Uterus (tissue), 4 donors: ENCODE results near the gene PELI2. TPM values are rescaled to one million over a fixed set of nuclear protein-coding genes. Genes with fewer than 3 reads are reported as not detected.
A peak's percentile ranks its signal among the peaks of the same experiment; 100 is the strongest.

ENCODE experiments used
- DNase-seq, 2 donors: peaks; one replicate each; pipeline ENCODE4 v3.0.0-alpha.2; 2019 to 2020
- H3K27ac ChIP-seq, 2 donors: fragments of 200-600 bp; sonication (generic); 1 replicate in 1 of 2; 2 replicates in 1 of 2; pipeline ENCODE4 v1.5.1; 2016 to 2018
- H3K27me3 ChIP-seq, 2 donors: fragments of 200-600 bp; sonication (generic); one replicate each; pipeline ENCODE4 v1.5.1; 2018 to 2019; ENCODE audit warnings: control low read depth in 1 of 2
- H3K36me3 ChIP-seq, 2 donors: fragments of 200-600 bp; sonication (generic); one replicate each; pipeline ENCODE4 v1.5.1; 2019; ENCODE audit warnings: control low read depth in 1 of 2
- H3K4me1 ChIP-seq, 2 donors: fragments of 200-600 bp; sonication (generic); one replicate each; pipeline ENCODE4 v1.5.1; 2018 to 2019; ENCODE audit warnings: control low read depth in 1 of 2
- H3K4me3 ChIP-seq, 2 donors: fragments of 200-600 bp; sonication (generic); 1 replicate in 1 of 2; 2 replicates in 1 of 2; pipeline ENCODE4 v1.5.1; 2018 to 2019; ENCODE audit warnings: mild to moderate bottlenecking in 1 of 2
- H3K9me3 ChIP-seq, 2 donors: fragments of 200-600 bp; sonication (generic); one replicate each; pipeline ENCODE4 v1.5.1; 2019; ENCODE audit warnings: control low read depth in 1 of 2
- POLR2A ChIP-seq, 2 donors: fragments of 450-650 bp; IDR thresholded peaks; one replicate each; pipeline ENCODE4 v1.6.1; 2016; ENCODE audit warnings: antibody characterized with exemption in 2 of 2, mild to moderate bottlenecking in 1 of 2, moderate library complexity in 1 of 2
- intact Hi-C: fragments of 100-400 bp; cut with DNase I; formaldehyde crosslinking; loops from one replicate; pipeline ENCODE4 v1.15.1; 2023; ENCODE audit warnings: low total_unique reads
- total RNA-seq, 4 donors: library from RNA; depleted of rRNA in 3 of 4; stranded (reverse); fragments of >200 nt in 3 of 4; gene quantifications; one replicate each; pipeline versions ENCODE4 v1.1.0 to v1.2.4, GENCODE V29; 2014 to 2023
- TF ChIP-seq, protein P1 (sequence below), 4 experiments: fragments of 200-600 bp in 2 of 4; fragments of 450-650 bp in 2 of 4; sonication (generic) in 2 of 4; IDR thresholded peaks; one replicate each; pipeline ENCODE4 v1.5.1; 2016 to 2019; ENCODE audit warnings: antibody characterized with exemption in 4 of 4, mild to moderate bottlenecking in 2 of 4, moderate library complexity in 1 of 4
- donor health status: DM: yes; HTN: yes; CAD: no.

PELI2 gene
- total RNA-seq, 4 donors from 2014 or later, result 15.6 to 24.3 (median 17.0) TPM

DNA sequence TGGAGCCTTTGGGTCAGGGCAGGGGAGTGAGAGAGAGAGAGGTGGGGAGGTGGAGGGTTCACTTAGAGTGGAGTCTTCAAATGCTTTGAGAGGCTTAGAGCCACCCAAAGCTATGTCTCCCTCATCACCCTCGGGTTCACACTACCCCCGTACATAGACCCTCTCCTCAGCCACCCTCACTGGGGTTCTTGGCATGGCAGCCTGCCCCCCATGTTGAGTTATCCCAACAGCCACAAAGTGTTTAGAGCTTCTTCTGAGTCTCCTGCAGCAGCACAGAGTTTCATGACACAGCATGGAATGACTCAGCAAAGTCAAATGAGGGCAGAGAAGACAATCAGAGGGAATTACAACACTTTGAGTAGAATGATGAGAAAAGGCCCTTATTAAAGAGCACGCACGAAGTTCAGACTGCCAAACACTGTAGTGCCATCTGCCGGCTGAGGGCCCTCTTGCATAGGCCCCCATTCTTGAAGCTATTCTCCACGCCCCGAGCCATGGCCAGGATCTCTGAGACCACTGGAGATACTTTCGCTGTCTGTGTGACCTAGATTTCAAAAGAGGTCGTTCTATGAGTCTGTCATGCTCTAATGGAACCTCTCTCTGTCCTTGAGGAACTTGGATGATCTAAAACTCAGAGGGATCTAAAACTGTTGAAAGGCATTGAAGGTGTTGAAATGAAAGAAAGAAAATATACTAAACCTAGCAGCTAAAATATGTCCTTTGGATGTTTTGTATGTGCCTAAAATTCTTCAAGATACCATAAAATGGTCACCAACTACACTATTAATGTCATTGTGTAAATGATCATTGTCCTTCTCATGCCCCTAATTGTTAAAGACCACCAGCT lies 221.9 kb downstream of the PELI2 start:
- TF ChIP-seq, protein P1, sequence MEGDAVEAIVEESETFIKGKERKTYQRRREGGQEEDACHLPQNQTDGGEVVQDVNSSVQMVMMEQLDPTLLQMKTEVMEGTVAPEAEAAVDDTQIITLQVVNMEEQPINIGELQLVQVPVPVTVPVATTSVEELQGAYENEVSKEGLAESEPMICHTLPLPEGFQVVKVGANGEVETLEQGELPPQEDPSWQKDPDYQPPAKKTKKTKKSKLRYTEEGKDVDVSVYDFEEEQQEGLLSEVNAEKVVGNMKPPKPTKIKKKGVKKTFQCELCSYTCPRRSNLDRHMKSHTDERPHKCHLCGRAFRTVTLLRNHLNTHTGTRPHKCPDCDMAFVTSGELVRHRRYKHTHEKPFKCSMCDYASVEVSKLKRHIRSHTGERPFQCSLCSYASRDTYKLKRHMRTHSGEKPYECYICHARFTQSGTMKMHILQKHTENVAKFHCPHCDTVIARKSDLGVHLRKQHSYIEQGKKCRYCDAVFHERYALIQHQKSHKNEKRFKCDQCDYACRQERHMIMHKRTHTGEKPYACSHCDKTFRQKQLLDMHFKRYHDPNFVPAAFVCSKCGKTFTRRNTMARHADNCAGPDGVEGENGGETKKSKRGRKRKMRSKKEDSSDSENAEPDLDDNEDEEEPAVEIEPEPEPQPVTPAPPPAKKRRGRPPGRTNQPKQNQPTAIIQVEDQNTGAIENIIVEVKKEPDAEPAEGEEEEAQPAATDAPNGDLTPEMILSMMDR (IDR thresholded peaks at IDR 0.05), result peak; percentile 61 to 80 (median 66)
- TF ChIP-seq POLR2A (IDR thresholded peaks at IDR 0.05), result no peak
- peak overlapping the region in 1 of 2 donors; percentile 15 for H3K27ac ChIP-seq
- intact Hi-C loops, result no loop called here
- H3K36me3 ChIP-seq, result no peaks in the 10 kb centered on the region
- H3K4me3 ChIP-seq, result no peak overlapping the region
- H3K4me1 ChIP-seq, result peaks cover 6 to 7% of the 10 kb centered on the region in 2 donors
- peak; percentile 69 to 73 for DNase-seq
- H3K9me3 ChIP-seq, result no peaks in the 10 kb centered on the region
- no peaks in the 10 kb centered on the region for H3K27me3 ChIP-seq

DNA sequence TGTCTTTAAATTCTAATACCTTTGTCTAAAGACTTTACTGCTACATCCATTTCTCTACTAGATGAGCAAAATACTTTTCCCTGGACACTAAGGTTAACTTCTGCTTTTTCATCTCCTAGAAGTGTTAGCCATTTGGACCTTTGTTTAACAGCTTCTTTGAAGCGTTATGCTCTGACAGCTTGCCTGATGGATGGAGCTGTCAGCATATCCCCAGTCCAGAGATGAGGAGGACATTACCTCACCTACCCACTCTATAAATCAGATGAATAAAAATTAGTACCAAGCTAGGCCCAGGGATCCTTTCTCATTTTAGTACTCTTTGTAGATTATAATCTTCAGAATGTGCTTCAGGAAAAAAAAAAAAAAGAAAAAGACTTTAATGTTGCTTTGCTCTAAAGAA lies 222.7 kb downstream of the PELI2 start:
- no peak for TF ChIP-seq POLR2A (IDR thresholded peaks at IDR 0.05)
- TF ChIP-seq, protein P1 (IDR thresholded peaks at IDR 0.05), result no peak
- Histone ChIP-seq H3K27me3 (no peaks in the 10 kb centered on the region), H3K27ac (peak overlapping the region; percentile 5 to 15), H3K36me3 (no peaks in the 10 kb centered on the region), H3K4me3 (no peak overlapping the region), H3K4me1 (peaks cover 6 to 7% of the 10 kb centered on the region in 2 donors), H3K9me3 (no peaks in the 10 kb centered on the region)
- intact Hi-C loops, result no loop called here
- DNase-seq, result no peak

DNA sequence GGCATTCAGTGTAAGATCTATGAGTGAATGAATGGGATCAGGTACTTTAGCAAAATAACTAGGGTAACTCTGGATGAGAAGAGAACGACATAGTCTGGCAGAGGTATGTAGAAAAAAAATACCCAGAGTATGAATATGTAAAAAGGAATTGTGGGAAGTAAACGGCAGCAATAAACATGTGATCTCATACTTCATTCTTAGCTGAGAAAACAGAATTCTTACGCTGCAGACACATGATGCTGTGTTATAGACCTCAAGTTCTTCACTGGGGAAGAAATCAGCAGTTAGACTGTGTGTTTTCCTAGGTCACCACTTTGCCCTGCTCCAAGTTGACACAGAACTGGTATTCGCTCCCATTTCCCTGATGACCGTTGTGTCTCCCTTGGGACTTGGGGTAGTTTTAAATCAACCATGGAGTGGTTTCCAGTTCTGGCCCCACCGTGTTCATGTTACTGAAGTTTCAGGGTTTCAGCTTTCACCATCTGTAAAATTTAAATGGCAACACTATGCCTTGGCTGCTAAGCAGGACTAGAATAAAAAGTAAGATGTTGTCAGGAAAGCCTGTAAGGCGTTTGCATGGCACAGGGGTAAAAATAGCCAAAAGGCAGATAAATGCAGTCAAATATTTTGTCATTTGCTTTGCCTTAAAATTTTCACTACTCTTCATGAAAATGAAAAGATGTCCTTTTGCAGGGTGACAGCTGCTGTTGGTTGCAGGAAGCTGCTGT lies 223.7 kb downstream of the PELI2 start:
- intact Hi-C loops, result no loop called here
- H3K27ac ChIP-seq, result peak overlapping the region; percentile 43 to 63
- H3K36me3 ChIP-seq, result no peaks in the 10 kb centered on the region
- no peaks in the 10 kb centered on the region for H3K27me3 ChIP-seq
- no peaks in the 10 kb centered on the region for H3K9me3 ChIP-seq
- DNase-seq, result no peak
- H3K4me3 ChIP-seq, result no peak overlapping the region
- H3K4me1 ChIP-seq, result peaks cover 6 to 7% of the 10 kb centered on the region in 2 donors
- TF ChIP-seq POLR2A (IDR thresholded peaks at IDR 0.05), result no peak
- TF ChIP-seq, protein P1 (IDR thresholded peaks at IDR 0.05), result no peak

DNA sequence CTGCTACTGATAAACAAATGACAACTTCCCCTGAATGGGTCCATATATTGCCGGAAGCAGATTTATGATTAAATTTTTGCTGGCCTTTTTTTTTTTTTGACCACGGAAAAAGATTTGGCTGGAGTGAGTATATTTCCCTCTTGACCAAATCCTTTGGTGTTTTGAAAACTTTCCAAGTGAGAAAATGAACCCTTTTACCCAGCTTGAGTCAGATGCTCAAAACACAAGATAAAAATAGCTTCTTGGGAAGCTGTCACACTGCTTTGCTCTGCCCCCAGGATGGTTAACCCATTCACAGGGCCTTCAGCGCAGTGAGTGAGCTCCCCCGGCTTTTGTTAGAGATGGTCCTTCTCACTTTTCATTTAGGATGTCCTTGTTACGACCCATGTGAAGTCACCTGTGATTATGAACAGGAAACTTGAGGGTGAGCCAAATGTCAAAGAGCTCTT lies 224.3 kb downstream of the PELI2 start:
- DNase-seq, result no peak
- intact Hi-C loops, result no loop called here
- Histone ChIP-seq H3K4me1 (peaks cover 6 to 7% of the 10 kb centered on the region in 2 donors), H3K27ac (peak overlapping the region; percentile 43 to 63), H3K36me3 (no peaks in the 10 kb centered on the region), H3K9me3 (no peaks in the 10 kb centered on the region), H3K27me3 (no peaks in the 10 kb centered on the region), H3K4me3 (no peak overlapping the region)
- TF ChIP-seq POLR2A (IDR thresholded peaks at IDR 0.05), result no peak
- TF ChIP-seq, protein P1 (IDR thresholded peaks at IDR 0.05), result no peak

DNA sequence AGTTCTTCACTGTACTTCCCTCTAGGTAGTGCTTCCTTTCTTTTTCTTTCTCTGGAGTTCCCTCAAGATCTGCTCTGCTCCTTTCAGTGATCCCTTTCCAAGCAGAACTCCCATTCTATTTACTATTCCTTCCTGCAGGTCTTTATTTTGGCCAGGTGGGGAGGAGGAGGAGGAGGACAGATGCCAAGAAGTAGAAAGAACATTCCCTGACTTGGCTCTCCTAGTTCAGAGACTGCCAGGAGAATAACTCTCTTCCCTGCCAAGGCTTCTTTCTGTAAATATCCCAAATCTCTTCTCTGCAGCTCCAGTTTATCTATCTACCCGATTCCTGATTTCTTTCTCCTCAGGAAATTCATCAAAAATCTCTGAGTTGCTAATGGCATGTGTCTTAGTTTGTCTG lies 231.7 kb downstream of the PELI2 start:
- Histone ChIP-seq H3K9me3 (no peaks in the 10 kb centered on the region), H3K27me3 (no peaks in the 10 kb centered on the region), H3K4me3 (no peak overlapping the region), H3K36me3 (no peaks in the 10 kb centered on the region), H3K4me1 (no peaks in the 10 kb centered on the region), H3K27ac (no peak overlapping the region)
- no peak for DNase-seq
- intact Hi-C loops, result no loop called here
- TF ChIP-seq POLR2A (IDR thresholded peaks at IDR 0.05), result no peak
- TF ChIP-seq, protein P1 (IDR thresholded peaks at IDR 0.05), result no peak
